Caco-2 (cell line): ENCODE measurements around the gene CBX2. TPM values are rescaled to one million over a fixed set of nuclear protein-coding genes. Genes with fewer than 3 reads are reported as not detected.

Source experiments
- BruUV-seq: library from RNA; stranded (reverse); fragments of 400-500 nt; replicated peaks from 2 replicates; lab custom pipeline; 2021; lab: Mats Ljungman, UMichigan
- CTCF ChIA-PET: fragments of 300-600 bp; sonication (Branson Sonifier 250); formaldehyde crosslinking; loops from one replicate; lab custom pipeline; 2022; ENCODE audit warnings: antibody characterized with exemption; lab: Charles Lee
- POLR2A ChIA-PET: fragments of 300-600 bp; sonication (Branson Sonifier 250); formaldehyde crosslinking; loops from one replicate; lab custom pipeline; 2022; ENCODE audit warnings: antibody characterized with exemption; lab: Charles Lee
- DNase-seq, 2 experiments: peaks; one replicate each; pipeline versions ENCODE4 v3.0.0 to v3.0.0-alpha.2; 2020 to 2022
- H3K27me3 ChIP-seq: replicated peaks from 2 replicates; pipeline ENCODE4 v1.6.0; 2011; ENCODE audit warnings: low read length; ENCODE audit not compliant: control insufficient read depth, insufficient read depth
- H3K36me3 ChIP-seq: 2 replicates; pipeline ENCODE4 v1.5.1; 2011; ENCODE audit warnings: low read length; ENCODE audit not compliant: control insufficient read depth, insufficient read depth
- H3K4me1 ChIP-seq: fragments of 250-450 bp; sonication (Bioruptor Pico); 2 replicates; pipeline ENCODE4 v1.5.1; 2020; ENCODE audit warnings: mild to moderate bottlenecking
- H3K4me3 ChIP-seq: 2 replicates; pipeline ENCODE4 v1.5.1; 2011; ENCODE audit warnings: low read depth, mild to moderate bottlenecking, control low read depth, low read length
- H3K9me3 ChIP-seq: fragments of 250-450 bp; sonication (Bioruptor Pico); 2 replicates; pipeline ENCODE4 v1.5.1; 2020; ENCODE audit warnings: mild to moderate bottlenecking, moderate library complexity
- H3K27ac Mint-ChIP-seq: one replicate; pipeline ENCODE4 v1.8.0; 2022; ENCODE audit warnings: mixed read lengths; ENCODE audit not compliant: unreplicated experiment
- H3K27me3 Mint-ChIP-seq: one replicate; pipeline ENCODE4 v1.8.0; 2022; ENCODE audit warnings: mixed read lengths; ENCODE audit not compliant: insufficient read depth, unreplicated experiment
- H3K36me3 Mint-ChIP-seq: one replicate; pipeline ENCODE4 v1.8.0; 2022; ENCODE audit warnings: mild to moderate bottlenecking, mixed read lengths; ENCODE audit not compliant: insufficient read depth, unreplicated experiment
- H3K4me1 Mint-ChIP-seq: one replicate; pipeline ENCODE4 v1.8.0; 2022; ENCODE audit warnings: low read depth, mixed read lengths; ENCODE audit not compliant: unreplicated experiment
- H3K4me3 Mint-ChIP-seq: one replicate; pipeline ENCODE4 v1.8.0; 2022; ENCODE audit warnings: mild to moderate bottlenecking, moderate library complexity, mixed read lengths; ENCODE audit not compliant: unreplicated experiment
- H3K9me3 Mint-ChIP-seq: one replicate; pipeline ENCODE4 v1.8.0; 2022; ENCODE audit warnings: mixed read lengths; ENCODE audit not compliant: unreplicated experiment
- CTCF ChIP-seq, 2 experiments: fragments of 200-600 bp in 1 of 2; IDR thresholded peaks; 1 replicate in 1 of 2; 2 replicates in 1 of 2; pipeline versions ENCODE4 v1.5.1 to v1.8.0; 2011 to 2022; ENCODE audit warnings: antibody characterized with exemption in 1 of 2, control low read depth in 1 of 2, inconsistent platforms in 1 of 2, low read depth in 1 of 2, low read length in 1 of 2, mild to moderate bottlenecking in 1 of 2, moderate library complexity in 1 of 2; ENCODE audit not compliant: insufficient read depth in 1 of 2, severe bottlenecking in 1 of 2, unreplicated experiment in 1 of 2
- intact Hi-C: fragments of 100-400 bp; cut with micrococcal nuclease; formaldehyde crosslinking; loops from one replicate; pipeline ENCODE4 v1.10.0; 2022; ENCODE audit not compliant: unreplicated experiment
- total RNA-seq: library from RNA; stranded (reverse); gene quantifications from 2 replicates; pipeline ENCODE4 v1.2.3, GENCODE V29; 2022

The CBX2 gene
- total RNA-seq, 1 experiment from 2014 or later = 52.8 TPM

- no peak overlapping the region for H3K27ac Mint-ChIP-seq
- BruUV-seq = no TSS peak
- Histone ChIP-seq H3K4me1 (peaks cover 33% of the 10 kb centered on the region), H3K36me3 (no peaks in the 10 kb centered on the region), H3K27me3 (no peaks in the 10 kb centered on the region), H3K9me3 (no peaks in the 10 kb centered on the region), H3K4me3 (no peak overlapping the region)
- TF ChIP-seq CTCF (IDR thresholded peaks at IDR 0.05; ENCODE audit: insufficient read depth in 1 of 2, low read depth in 1 of 2, low read length in 1 of 2, severe bottlenecking in 1 of 2, unreplicated experiment in 1 of 2) = no peak
- peaks cover 21% of the 10 kb centered on the region for H3K4me1 Mint-ChIP-seq
- POLR2A ChIA-PET = no interaction called here
- intact Hi-C loops = no loop called here
- no peaks in the 10 kb centered on the region for H3K27me3 Mint-ChIP-seq
- no peaks in the 10 kb centered on the region for H3K9me3 Mint-ChIP-seq
- CTCF ChIA-PET = no interaction called here
- H3K4me3 Mint-ChIP-seq = no peak overlapping the region
- peaks cover 3% of the 10 kb centered on the region for H3K36me3 Mint-ChIP-seq
- DNase-seq = no peak
Measured at GRCh38 chr17:79737922-79738578, 39.9 kb upstream of the CBX2 start.

- no peaks in the 10 kb centered on the region for H3K9me3 ChIP-seq
- no peak for TF ChIP-seq CTCF (IDR thresholded peaks at IDR 0.05; ENCODE audit: insufficient read depth in 1 of 2, low read depth in 1 of 2, low read length in 1 of 2, severe bottlenecking in 1 of 2, unreplicated experiment in 1 of 2)
- H3K27ac Mint-ChIP-seq = no peak overlapping the region
- peaks cover 21% of the 10 kb centered on the region for H3K4me1 Mint-ChIP-seq
- POLR2A ChIA-PET = no interaction called here
- H3K4me3 ChIP-seq = no peak overlapping the region
- H3K36me3 ChIP-seq = no peaks in the 10 kb centered on the region
- H3K27me3 ChIP-seq = no peaks in the 10 kb centered on the region
- intact Hi-C loops = no loop called here
- H3K4me1 ChIP-seq = peaks cover 39% of the 10 kb centered on the region
- H3K4me3 Mint-ChIP-seq = no peak overlapping the region
- no peaks in the 10 kb centered on the region for H3K9me3 Mint-ChIP-seq
- CTCF ChIA-PET = interaction anchor here (1.0 kb wide), 1 partner anchor 102 kb away, joined by 3 read pairs; no protein-coding TSS in a partner anchor
- no TSS peak for BruUV-seq
- peaks cover 8% of the 10 kb centered on the region for H3K36me3 Mint-ChIP-seq
- DNase-seq = no peak
- H3K27me3 Mint-ChIP-seq = no peaks in the 10 kb centered on the region
Measured at GRCh38 chr17:79738643-79739042, 39.3 kb upstream of the CBX2 start.

GRCh38 chr17:79739148-79740062 is 38.5 kb upstream of the CBX2 start:
- intact Hi-C loops = no loop called here

More at GRCh38 chr17:79739148-79740062, 38.5 kb upstream of the CBX2 start:
- H3K27me3 ChIP-seq = no peaks in the 10 kb centered on the region
- Mint-ChIP-seq H3K27ac (peak overlapping the region; percentile 17), H3K9me3 (no peaks in the 10 kb centered on the region), H3K27me3 (no peaks in the 10 kb centered on the region), H3K36me3 (peaks cover 8% of the 10 kb centered on the region), H3K4me3 (no peak overlapping the region), H3K4me1 (peaks cover 21% of the 10 kb centered on the region)
- ChIA-PET CTCF (interaction anchor here (0.8 to 1.7 kb wide), 3 partner anchors 17 to 101 kb away, joined by 3 to 5 read pairs (median 3); partner anchors contain the start of gene CBX8), POLR2A (interaction anchor here (0.6 kb wide), 1 partner anchor 24 kb away, joined by 3 read pairs; no protein-coding TSS in a partner anchor)
- H3K4me1 ChIP-seq = peaks cover 42% of the 10 kb centered on the region
- H3K4me3 ChIP-seq = no peak overlapping the region
- H3K36me3 ChIP-seq = no peaks in the 10 kb centered on the region
- no peaks in the 10 kb centered on the region for H3K9me3 ChIP-seq
- no TSS peak for BruUV-seq
- no peak for TF ChIP-seq CTCF (IDR thresholded peaks at IDR 0.05; ENCODE audit: insufficient read depth in 1 of 2, low read depth in 1 of 2, low read length in 1 of 2, severe bottlenecking in 1 of 2, unreplicated experiment in 1 of 2)
- DNase-seq = no peak
